Measurements from ENCODE around the gene NGEF.

DNA sequence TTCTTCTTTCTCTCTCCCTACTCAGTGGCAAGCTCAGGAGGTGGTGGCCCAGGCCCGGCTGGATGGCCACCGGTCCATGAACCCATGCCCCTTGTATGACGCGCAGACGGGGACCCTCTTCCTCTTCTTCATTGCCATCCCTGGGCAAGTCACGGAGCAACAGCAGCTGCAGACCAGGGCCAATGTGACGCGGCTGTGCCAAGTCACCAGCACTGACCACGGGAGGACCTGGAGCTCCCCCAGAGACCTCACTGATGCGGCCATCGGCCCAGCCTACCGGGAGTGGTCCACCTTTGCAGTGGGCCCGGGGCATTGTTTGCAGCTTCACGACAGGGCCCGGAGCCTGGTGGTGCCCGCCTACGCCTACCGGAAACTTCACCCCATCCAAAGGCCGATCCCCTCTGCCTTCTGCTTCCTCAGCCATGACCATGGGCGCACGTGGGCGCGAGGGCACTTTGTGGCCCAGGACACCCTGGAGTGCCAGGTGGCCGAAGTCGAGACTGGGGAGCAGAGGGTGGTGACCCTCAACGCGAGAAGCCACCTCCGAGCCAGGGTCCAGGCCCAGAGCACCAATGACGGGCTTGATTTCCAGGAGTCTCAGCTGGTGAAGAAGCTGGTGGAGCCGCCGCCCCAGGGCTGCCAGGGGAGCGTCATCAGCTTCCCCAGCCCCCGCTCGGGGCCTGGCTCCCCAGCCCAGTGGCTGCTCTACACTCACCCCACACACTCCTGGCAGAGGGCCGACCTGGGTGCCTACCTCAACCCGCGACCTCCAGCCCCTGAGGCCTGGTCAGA is 21.2 kb upstream of the NGEF start:
- TF ChIP-seq, protein P1, sequence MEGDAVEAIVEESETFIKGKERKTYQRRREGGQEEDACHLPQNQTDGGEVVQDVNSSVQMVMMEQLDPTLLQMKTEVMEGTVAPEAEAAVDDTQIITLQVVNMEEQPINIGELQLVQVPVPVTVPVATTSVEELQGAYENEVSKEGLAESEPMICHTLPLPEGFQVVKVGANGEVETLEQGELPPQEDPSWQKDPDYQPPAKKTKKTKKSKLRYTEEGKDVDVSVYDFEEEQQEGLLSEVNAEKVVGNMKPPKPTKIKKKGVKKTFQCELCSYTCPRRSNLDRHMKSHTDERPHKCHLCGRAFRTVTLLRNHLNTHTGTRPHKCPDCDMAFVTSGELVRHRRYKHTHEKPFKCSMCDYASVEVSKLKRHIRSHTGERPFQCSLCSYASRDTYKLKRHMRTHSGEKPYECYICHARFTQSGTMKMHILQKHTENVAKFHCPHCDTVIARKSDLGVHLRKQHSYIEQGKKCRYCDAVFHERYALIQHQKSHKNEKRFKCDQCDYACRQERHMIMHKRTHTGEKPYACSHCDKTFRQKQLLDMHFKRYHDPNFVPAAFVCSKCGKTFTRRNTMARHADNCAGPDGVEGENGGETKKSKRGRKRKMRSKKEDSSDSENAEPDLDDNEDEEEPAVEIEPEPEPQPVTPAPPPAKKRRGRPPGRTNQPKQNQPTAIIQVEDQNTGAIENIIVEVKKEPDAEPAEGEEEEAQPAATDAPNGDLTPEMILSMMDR (IDR thresholded peaks at IDR 0.05): no peak
- TF ChIP-seq POLR2A (IDR thresholded peaks at IDR 0.05): no peak

Measured in uterus (tissue), 2 donors.